ENCODE results near the gene MAML2. TPM values are rescaled to one million over a fixed set of nuclear protein-coding genes. Genes with fewer than 3 reads are reported as not detected.

Gene MAML2
- total RNA-seq, 3 donors from 2014 or later, result 45.6 to 82.8 (median 68.2) TPM

DNA sequence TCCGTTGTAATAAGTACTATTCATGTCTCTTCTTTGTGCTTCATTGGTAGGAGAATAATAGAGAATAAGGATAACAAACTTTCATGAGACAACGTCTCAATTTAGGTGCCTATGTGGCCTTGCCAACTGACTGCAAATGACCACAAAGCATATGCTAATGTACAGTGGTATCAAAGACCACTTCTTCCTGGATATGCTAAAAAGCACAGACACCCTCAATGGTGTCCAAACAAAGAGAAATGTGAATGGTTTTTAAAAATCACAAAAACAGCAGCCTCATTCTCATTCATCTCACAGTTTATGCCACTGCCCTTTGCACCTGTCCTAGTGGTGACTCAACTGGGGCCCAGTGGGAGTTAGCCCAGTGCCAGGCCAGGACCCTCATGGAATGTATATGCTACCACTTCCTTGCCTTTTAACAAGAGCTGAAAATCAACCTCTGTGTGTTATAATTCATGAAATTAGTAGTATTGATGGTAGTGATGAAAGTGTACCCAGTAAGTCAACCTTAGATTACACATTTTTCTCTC is 353.9 kb downstream of the MAML2 start:
- H3K9me3 ChIP-seq, result no peaks in the 10 kb centered on the region
- no peak for TF ChIP-seq POLR2A (IDR thresholded peaks at IDR 0.05)
- intact Hi-C loops (cut with DNase I; ENCODE audit: low total_unique reads), result no loop called here
- H3K4me3 ChIP-seq, result no peak overlapping the region
- DNase-seq (ENCODE audit: low spot score in 2 of 2), result no peak
- no peak overlapping the region for H3K27ac ChIP-seq
- peaks cover 0 to 6% of the 10 kb centered on the region in 2 donors for H3K4me1 ChIP-seq
- H3K27me3 ChIP-seq, result no peaks in the 10 kb centered on the region
- H3K36me3 ChIP-seq, result no peaks in the 10 kb centered on the region

DNA sequence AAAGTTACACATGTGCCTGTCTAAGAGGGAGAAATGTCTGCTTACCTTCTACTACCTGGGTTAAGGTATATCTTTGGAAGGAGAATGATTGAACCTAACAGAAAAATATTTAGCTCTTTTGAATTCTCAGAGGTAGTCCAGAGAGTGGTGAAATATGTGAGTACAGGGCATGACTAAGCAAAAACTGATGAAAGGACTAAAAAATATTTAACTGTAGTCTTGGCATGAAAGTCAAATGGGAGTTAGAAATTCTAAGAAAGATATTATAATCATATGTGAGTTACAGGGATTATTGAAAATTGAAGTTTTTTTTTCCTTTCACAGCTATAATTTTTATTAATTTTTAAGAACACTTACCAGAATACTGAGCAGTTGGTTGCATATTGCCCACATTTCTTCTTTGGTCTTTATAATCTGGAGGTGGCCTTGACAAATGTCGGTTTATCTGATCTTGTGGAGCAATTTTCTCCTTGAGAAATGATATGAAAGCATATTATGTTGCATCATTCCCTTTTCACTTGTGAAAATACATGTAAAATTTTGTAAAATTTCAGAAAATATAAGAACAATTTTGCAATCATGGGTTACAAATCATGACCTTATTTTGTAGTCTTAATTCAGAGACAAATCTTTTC is 357.7 kb downstream of the MAML2 start:
- no peaks in the 10 kb centered on the region for H3K9me3 ChIP-seq
- no peaks in the 10 kb centered on the region for H3K4me1 ChIP-seq
- intact Hi-C loops (cut with DNase I; ENCODE audit: low total_unique reads), result no loop called here
- TF ChIP-seq, protein P1, sequence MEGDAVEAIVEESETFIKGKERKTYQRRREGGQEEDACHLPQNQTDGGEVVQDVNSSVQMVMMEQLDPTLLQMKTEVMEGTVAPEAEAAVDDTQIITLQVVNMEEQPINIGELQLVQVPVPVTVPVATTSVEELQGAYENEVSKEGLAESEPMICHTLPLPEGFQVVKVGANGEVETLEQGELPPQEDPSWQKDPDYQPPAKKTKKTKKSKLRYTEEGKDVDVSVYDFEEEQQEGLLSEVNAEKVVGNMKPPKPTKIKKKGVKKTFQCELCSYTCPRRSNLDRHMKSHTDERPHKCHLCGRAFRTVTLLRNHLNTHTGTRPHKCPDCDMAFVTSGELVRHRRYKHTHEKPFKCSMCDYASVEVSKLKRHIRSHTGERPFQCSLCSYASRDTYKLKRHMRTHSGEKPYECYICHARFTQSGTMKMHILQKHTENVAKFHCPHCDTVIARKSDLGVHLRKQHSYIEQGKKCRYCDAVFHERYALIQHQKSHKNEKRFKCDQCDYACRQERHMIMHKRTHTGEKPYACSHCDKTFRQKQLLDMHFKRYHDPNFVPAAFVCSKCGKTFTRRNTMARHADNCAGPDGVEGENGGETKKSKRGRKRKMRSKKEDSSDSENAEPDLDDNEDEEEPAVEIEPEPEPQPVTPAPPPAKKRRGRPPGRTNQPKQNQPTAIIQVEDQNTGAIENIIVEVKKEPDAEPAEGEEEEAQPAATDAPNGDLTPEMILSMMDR (IDR thresholded peaks at IDR 0.05), result no peak
- TF ChIP-seq POLR2A (IDR thresholded peaks at IDR 0.05) (no peak), POLR2AphosphoS5 (IDR thresholded peaks at IDR 0.05) (no peak)
- H3K27ac ChIP-seq, result no peak overlapping the region
- no peak overlapping the region for H3K4me3 ChIP-seq
- no peaks in the 10 kb centered on the region for H3K36me3 ChIP-seq
- no peak for DNase-seq (ENCODE audit: low spot score in 2 of 2)
- no peaks in the 10 kb centered on the region for H3K27me3 ChIP-seq

DNA sequence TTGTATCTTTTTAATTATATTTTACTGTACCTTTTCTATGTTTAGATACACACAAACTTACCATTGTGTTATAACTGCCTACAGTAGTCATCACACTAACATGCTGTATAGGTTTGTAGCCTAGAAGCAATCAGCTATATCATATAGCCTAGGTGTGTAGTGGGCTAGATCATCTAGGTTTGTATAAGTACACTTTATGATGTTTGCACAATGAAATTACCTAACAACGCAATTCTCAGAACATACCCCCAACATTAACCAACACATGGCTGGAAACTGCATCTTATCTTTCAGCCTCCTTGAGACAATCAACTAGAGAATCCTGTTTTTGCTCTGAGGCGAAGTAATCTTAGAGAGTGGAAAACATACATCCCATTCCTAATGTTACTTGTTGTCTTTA is 358.9 kb downstream of the MAML2 start:
- TF ChIP-seq POLR2A (IDR thresholded peaks at IDR 0.05) (no peak), POLR2AphosphoS5 (IDR thresholded peaks at IDR 0.05) (no peak)
- TF ChIP-seq, protein P1 (IDR thresholded peaks at IDR 0.05), result no peak
- no peak overlapping the region for H3K27ac ChIP-seq
- intact Hi-C loops (cut with DNase I; ENCODE audit: low total_unique reads), result no loop called here

DNA sequence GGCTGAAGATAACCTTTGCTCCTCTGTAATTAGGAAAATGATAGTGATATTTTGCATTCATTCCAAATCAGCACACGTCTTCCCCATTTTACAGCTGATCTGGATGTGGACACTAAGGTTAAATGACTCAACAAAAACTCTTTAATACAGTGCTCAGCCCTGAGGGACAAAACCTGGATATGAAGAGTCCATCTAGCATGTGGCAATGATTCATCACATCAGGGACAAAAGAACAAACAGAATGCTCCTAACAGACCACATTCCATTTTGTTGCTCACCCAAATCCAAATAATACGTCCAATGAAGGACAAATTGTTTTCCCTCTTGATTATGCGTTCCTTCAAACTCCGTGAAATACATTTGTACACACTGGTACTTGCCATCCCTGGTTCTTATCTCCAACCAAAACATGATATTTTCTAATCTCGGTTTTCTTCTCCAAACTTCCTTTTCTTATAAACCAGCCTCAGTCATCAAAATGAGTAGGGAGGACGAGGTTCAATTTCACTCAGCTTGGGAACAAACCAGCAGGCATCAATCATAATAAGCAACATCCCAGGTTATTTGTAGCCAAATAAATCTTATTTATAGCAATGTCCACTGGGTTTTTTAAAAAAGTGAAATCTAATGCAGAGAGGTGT is 365.3 kb downstream of the MAML2 start:
- Histone ChIP-seq H3K27ac (no peak overlapping the region), H3K9me3 (no peaks in the 10 kb centered on the region), H3K4me1 (no peaks in the 10 kb centered on the region), H3K4me3 (no peak overlapping the region), H3K36me3 (no peaks in the 10 kb centered on the region), H3K27me3 (no peaks in the 10 kb centered on the region)
- intact Hi-C loops (cut with DNase I; ENCODE audit: low total_unique reads), result no loop called here
- DNase-seq (ENCODE audit: low spot score in 2 of 2), result no peak
- no peak for TF ChIP-seq POLR2A (IDR thresholded peaks at IDR 0.05)
- TF ChIP-seq, protein P1 (IDR thresholded peaks at IDR 0.05), result no peak
- no peak for TF ChIP-seq POLR2AphosphoS5 (IDR thresholded peaks at IDR 0.05)

More for the DNA sequence above, 358.9 kb downstream of the MAML2 start:
- Histone ChIP-seq H3K9me3 (no peaks in the 10 kb centered on the region), H3K4me3 (no peak overlapping the region), H3K27me3 (no peaks in the 10 kb centered on the region), H3K4me1 (no peaks in the 10 kb centered on the region), H3K36me3 (no peaks in the 10 kb centered on the region)
- DNase-seq (ENCODE audit: low spot score in 2 of 2), result no peak

DNA sequence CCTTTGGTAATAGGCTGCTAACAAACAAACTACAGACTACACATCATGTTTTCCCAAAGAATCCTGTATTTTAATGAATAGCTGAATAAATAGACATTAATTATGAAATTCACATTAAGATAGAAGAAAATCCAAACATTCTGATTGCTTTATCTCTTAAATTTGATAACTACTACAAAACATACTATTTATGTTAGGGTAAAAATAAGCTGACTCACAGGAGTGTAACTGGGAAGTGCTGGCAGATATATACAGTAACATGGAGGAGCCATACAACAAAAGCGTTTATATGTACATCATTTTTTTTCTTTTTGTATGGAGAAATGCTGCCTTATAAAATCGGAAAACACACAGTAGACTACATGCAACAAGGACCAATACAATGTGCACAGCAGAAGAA is 366.4 kb downstream of the MAML2 start:
- no peaks in the 10 kb centered on the region for H3K27me3 ChIP-seq
- no peaks in the 10 kb centered on the region for H3K9me3 ChIP-seq
- H3K36me3 ChIP-seq, result no peaks in the 10 kb centered on the region
- no peak overlapping the region for H3K27ac ChIP-seq
- H3K4me3 ChIP-seq, result no peak overlapping the region
- DNase-seq (ENCODE audit: low spot score in 2 of 2), result no peak
- intact Hi-C loops (cut with DNase I; ENCODE audit: low total_unique reads), result no loop called here
- TF ChIP-seq, protein P1 (IDR thresholded peaks at IDR 0.05), result no peak
- TF ChIP-seq POLR2A (IDR thresholded peaks at IDR 0.05), result no peak
- no peak for TF ChIP-seq POLR2AphosphoS5 (IDR thresholded peaks at IDR 0.05)
- H3K4me1 ChIP-seq, result no peaks in the 10 kb centered on the region
